Measurements from ENCODE around the gene PPME1.
"Not testable (repeated sequence)": the region's sequence is repeated elsewhere in the genome, so short reads cannot be mapped to it uniquely, and the experiment has no call there.

Gene PPME1

GRCh38 chr11:74170694-74171629, at the start of gene PPME1, which contains the start of gene C2CD3:
TSS of gene PPME1 (plus strand) at chr11:74171289. CDS start at chr11:74171422, 133 bp downstream.
TSS of gene C2CD3 (minus strand) at chr11:74171002. CDS start at chr11:74170792, 210 bp downstream.
- DNase-seq: peak; percentile 97

GRCh38 chr11:74121804-74122203, 49.3 kb upstream of the PPME1 start:
- DNase-seq: no peak

DNA sequence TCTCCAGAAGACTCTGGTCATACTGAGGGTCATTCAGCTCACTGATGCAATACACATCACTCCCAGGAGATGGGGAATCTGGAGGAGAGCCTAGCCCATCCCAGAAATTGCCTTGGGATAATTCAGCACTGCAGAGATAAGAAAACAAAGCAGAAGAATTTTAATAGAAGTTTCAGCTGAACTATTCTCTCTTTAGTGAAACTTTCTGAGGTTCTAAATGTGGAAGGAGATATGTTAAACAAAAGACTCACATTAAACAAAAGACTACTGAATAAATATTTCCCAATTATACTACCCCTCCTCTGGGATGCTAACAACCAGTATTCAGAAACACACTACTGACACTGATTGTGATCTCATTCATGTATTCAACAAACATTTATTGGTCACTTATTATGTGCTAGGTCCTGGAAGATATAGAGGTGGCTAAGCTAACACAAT, 48.1 kb upstream of the PPME1 start:
- no peak for DNase-seq

GRCh38 chr11:74129121-74129520, 42.0 kb upstream of the PPME1 start:
- DNase-seq: not testable (repeated sequence)

GRCh38 chr11:74132833-74133232, 38.3 kb upstream of the PPME1 start:
- DNase-seq: no peak

GRCh38 chr11:74133436-74133835, 37.7 kb upstream of the PPME1 start:
- no peak for DNase-seq

DNA sequence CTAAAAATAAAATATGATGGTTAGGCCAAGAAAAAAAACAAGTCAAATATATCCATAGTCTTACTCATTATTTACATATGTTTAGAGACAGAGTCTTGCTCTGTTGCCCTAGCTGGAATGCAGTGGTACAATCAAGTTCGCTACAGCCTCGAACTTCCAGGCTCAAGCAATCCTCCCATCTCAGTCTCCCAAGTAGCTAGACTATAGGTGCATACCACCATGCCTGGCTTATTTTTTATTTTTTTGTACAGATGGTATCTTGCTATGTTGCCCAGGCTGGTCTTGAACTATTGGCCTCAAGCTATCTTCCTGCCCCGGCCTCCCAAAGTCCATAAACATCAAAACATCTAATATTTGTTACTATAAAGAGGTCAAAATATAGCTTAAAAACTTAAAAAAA, 36.4 kb upstream of the PPME1 start:
- no peak for DNase-seq

GRCh38 chr11:74135127-74135840, 35.8 kb upstream of the PPME1 start:
- no peak for DNase-seq

GRCh38 chr11:74138021-74138420, 33.1 kb upstream of the PPME1 start:
- DNase-seq: no peak

GRCh38 chr11:74138572-74138971, 32.5 kb upstream of the PPME1 start:
- DNase-seq: no peak

- DNase-seq: no peak
These were observed 31.8 kb upstream of the PPME1 start for GRCh38 chr11:74139151-74139918.

GRCh38 chr11:74139919-74140431, 31.1 kb upstream of the PPME1 start:
- DNase-seq: not testable (repeated sequence)

GRCh38 chr11:74141241-74141695, 29.8 kb upstream of the PPME1 start:
- DNase-seq: no peak

DNA sequence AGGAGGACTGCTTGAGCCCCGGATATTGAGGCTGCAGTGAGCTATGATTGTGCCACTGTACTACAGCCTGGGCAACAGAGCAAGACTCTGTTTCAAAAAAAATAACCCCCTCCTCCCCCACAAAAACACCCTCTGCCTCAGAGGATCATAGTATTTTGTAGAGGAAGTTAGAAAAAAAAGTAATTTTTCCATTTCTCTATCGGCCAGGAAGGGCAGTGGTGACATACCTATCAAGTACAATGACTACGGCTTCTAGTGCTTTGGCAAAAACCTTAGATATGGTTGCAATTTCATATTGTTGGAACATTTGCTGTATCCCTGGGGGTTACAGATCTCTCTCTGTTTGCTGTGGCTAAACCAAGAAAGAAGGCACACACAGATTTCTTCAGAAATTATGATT, 29.2 kb upstream of the PPME1 start:
- DNase-seq: no peak

DNA sequence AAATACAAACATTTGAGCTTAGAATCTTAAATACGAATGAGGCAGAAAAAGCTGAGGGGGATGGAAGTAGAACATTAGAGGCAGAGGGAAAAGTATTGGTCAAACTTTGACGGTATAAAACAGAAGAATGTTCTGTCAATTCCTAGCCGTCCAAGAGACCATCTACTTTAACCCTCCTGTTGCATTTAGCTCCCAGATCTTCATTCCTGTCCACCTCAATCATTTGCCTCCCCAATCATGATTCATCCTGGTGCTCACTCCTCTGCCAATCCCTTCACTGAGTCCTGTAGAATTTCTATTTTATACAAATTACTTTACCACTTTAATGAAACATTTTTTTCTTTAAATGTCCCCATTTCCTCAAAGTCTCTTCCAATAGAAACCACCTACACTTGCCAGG, 28.5 kb upstream of the PPME1 start:
- DNase-seq: no peak

- DNase-seq: no peak
These were observed 26.5 kb upstream of the PPME1 start for GRCh38 chr11:74144592-74144991.

GRCh38 chr11:74147199-74147929, 23.7 kb upstream of the PPME1 start:
- no peak for DNase-seq

GRCh38 chr11:74153224-74153623, 17.9 kb upstream of the PPME1 start:
- DNase-seq: no peak

DNA sequence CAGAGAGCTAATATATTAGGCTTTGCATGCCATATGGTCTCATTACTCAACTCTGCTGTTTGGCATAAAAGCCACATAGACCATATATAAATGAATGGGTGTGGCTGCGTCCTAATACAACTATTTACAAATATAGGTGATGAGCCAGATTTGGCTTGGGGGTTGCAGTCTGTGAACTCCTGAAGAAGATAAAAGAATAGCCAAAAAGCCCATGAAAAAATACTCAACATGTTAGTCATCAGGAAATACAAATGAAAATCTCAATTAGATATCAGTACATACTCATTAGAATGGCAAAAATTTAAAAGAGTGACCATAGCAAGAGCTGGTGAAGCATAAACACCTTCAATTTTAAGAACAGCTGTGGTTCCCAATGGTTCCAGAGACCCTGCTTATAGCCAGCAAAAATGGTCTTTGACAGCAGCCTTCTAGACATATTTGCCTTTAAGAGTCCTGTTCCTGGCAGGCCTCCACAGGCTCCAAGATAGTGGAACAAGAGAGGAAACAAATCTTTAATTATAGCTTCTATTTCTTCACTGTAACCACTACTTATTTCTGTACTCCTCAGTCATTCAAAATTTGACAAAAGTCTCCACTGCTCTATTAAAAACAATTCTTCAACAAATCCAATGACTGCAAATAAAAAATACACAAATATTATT, 16.3 kb upstream of the PPME1 start:
- DNase-seq: no peak

DNA sequence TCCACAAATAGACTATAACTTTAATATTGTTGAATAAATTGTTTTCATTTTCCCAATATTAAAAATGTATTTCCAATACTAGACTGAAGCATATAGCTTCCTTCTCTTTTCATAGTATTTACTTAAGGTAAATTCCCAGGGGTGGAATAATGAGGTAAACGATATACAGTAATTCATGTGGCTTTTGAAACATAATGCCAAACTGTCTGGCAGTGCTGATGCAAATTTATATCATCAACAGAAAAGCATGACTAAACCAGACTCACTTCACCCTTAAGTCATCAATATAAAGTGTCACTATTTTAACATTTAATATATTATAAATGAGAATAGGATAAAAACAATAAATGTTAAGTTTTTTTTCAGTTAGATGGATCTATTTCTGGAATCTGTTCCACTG, 13.9 kb upstream of the PPME1 start:
- DNase-seq: no peak

- no peak for DNase-seq
These were observed 11.4 kb upstream of the PPME1 start for GRCh38 chr11:74159642-74160041.

Measured in NCI-H1436 treated with DMSO at 0.1 percent for 48 hours (cell line).